SK-N-SH (cell line): ENCODE results near the gene TCF3. TPM values are rescaled to one million over a fixed set of nuclear protein-coding genes. Genes with fewer than 3 reads are reported as not detected.
A peak's percentile ranks its signal among the peaks of the same experiment; 100 is the strongest.

ENCODE experiments used
- ELF1 ChIP-seq: IDR thresholded peaks from 2 replicates; pipeline ENCODE4 v1.4.0; 2012
- FOXJ3 ChIP-seq: sonication (generic); formaldehyde crosslinking; IDR thresholded peaks from 2 replicates; pipeline ENCODE4 v1.5.1; 2020; ENCODE audit warnings: mild to moderate bottlenecking, missing genetic modification reagents
- GABPA ChIP-seq: IDR thresholded peaks from 2 replicates; pipeline ENCODE4 v1.4.0; 2012; ENCODE audit warnings: low read depth, mild to moderate bottlenecking
- MXI1 ChIP-seq: IDR thresholded peaks from 2 replicates; pipeline ENCODE4 v1.6.1; 2012; ENCODE audit warnings: mild to moderate bottlenecking, low read depth, low read length, improper control_type of control experiment
- RXRA ChIP-seq: IDR thresholded peaks from 2 replicates; pipeline ENCODE4 v1.4.0; 2012; ENCODE audit warnings: low read depth, mild to moderate bottlenecking, borderline replicate concordance
- SIN3A ChIP-seq: IDR thresholded peaks from 2 replicates; pipeline ENCODE4 v1.6.1; 2012; ENCODE audit warnings: low read depth, mild to moderate bottlenecking, low read length, moderate library complexity, borderline replicate concordance
- SMC3 ChIP-seq: IDR thresholded peaks from 2 replicates; pipeline ENCODE4 v1.6.1; 2012; ENCODE audit warnings: low read depth, low read length, improper control_type of control experiment
- polyA plus RNA-seq, 3 experiments: library from polyadenylated mRNA; depleted of rRNA; stranded (reverse); fragments of >200 nt; gene quantifications; 2 replicates each; pipeline ENCODE4 v1.2.3, GENCODE V29; 2012
- TF ChIP-seq, protein P1 (sequence below): IDR thresholded peaks from 2 replicates; pipeline ENCODE4 v1.4.0; 2012; ENCODE audit warnings: low read depth, borderline replicate concordance
- TF ChIP-seq, protein P2 (sequence below): IDR thresholded peaks from 2 replicates; pipeline ENCODE4 v1.4.0; 2012; ENCODE audit warnings: low read depth
- TF ChIP-seq, protein P3 (sequence below): fragments of 200-600 bp; sonication (generic); IDR thresholded peaks from 2 replicates; pipeline ENCODE4 v1.6.1; 2017; ENCODE audit warnings: antibody characterized with exemption, mild to moderate bottlenecking, moderate library complexity
- TF ChIP-seq, protein P4 (sequence below): fragments of 150-350 bp; IDR thresholded peaks from 2 replicates; pipeline ENCODE4 v1.6.1; 2017; ENCODE audit warnings: antibody characterized with exemption, low read length, low read depth, borderline replicate concordance
- TF ChIP-seq, protein P5 (sequence below): IDR thresholded peaks from 2 replicates; pipeline ENCODE4 v1.6.1; 2012; ENCODE audit warnings: mild to moderate bottlenecking, low read depth, low read length, moderate library complexity

Gene TCF3
- polyA plus RNA-seq, 1 of the 3 experiments (the other 2 are of a cell fraction), result 104 TPM

DNA sequence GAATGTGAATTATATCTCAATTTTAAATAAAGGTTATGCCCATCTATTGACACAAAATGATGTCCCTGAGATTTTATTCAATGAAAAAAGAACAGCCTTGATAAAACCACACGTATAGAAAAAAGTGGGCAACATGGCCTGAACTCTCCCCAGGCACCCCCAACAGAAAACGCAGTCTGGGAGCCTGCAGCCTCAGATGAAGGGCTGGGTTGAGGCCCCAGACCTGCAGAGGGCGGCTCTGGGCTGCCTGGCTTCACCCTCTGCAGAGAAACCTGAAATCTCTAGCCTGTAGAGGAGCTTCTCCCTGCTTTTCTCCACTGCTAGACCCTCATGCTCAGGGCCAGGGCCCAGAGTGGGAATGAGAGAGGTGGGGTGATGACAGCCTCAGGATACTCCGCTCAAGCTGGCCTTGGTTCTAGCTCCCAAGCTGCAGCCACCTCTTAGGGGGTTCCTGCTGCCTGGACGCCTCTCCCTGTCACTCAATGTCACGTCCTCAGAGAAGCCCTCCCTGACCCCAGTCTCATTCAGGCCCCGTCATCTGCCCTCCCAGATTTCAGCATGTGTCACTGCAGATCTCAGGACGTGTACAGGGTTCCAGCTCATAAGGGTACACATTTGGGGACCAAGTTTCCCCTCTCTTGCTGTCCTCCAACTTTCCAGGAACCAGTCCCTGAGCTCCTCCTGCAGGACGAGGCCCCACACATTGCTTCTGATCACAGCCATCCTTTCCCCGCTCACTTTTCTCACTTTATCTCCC lies 61.6 kb downstream of the TCF3 start (continued):
- TF ChIP-seq, protein P1, sequence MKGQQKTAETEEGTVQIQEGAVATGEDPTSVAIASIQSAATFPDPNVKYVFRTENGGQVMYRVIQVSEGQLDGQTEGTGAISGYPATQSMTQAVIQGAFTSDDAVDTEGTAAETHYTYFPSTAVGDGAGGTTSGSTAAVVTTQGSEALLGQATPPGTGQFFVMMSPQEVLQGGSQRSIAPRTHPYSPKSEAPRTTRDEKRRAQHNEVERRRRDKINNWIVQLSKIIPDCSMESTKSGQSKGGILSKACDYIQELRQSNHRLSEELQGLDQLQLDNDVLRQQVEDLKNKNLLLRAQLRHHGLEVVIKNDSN, result no peak
- TF ChIP-seq SMC3, result peak; percentile 21; the same call in 1 of the 2 replicates
- TF ChIP-seq, protein P2, sequence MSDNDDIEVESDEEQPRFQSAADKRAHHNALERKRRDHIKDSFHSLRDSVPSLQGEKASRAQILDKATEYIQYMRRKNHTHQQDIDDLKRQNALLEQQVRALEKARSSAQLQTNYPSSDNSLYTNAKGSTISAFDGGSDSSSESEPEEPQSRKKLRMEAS, result no peak
- TF ChIP-seq, protein P3, sequence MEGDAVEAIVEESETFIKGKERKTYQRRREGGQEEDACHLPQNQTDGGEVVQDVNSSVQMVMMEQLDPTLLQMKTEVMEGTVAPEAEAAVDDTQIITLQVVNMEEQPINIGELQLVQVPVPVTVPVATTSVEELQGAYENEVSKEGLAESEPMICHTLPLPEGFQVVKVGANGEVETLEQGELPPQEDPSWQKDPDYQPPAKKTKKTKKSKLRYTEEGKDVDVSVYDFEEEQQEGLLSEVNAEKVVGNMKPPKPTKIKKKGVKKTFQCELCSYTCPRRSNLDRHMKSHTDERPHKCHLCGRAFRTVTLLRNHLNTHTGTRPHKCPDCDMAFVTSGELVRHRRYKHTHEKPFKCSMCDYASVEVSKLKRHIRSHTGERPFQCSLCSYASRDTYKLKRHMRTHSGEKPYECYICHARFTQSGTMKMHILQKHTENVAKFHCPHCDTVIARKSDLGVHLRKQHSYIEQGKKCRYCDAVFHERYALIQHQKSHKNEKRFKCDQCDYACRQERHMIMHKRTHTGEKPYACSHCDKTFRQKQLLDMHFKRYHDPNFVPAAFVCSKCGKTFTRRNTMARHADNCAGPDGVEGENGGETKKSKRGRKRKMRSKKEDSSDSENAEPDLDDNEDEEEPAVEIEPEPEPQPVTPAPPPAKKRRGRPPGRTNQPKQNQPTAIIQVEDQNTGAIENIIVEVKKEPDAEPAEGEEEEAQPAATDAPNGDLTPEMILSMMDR, result peak; percentile 36
- TF ChIP-seq RXRA, result no peak
- TF ChIP-seq GABPA, result no peak
- no peak for TF ChIP-seq ELF1
- TF ChIP-seq, protein P4, sequence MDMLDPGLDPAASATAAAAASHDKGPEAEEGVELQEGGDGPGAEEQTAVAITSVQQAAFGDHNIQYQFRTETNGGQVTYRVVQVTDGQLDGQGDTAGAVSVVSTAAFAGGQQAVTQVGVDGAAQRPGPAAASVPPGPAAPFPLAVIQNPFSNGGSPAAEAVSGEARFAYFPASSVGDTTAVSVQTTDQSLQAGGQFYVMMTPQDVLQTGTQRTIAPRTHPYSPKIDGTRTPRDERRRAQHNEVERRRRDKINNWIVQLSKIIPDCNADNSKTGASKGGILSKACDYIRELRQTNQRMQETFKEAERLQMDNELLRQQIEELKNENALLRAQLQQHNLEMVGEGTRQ, result no peak
- no peak for TF ChIP-seq MXI1
- TF ChIP-seq, protein P5, sequence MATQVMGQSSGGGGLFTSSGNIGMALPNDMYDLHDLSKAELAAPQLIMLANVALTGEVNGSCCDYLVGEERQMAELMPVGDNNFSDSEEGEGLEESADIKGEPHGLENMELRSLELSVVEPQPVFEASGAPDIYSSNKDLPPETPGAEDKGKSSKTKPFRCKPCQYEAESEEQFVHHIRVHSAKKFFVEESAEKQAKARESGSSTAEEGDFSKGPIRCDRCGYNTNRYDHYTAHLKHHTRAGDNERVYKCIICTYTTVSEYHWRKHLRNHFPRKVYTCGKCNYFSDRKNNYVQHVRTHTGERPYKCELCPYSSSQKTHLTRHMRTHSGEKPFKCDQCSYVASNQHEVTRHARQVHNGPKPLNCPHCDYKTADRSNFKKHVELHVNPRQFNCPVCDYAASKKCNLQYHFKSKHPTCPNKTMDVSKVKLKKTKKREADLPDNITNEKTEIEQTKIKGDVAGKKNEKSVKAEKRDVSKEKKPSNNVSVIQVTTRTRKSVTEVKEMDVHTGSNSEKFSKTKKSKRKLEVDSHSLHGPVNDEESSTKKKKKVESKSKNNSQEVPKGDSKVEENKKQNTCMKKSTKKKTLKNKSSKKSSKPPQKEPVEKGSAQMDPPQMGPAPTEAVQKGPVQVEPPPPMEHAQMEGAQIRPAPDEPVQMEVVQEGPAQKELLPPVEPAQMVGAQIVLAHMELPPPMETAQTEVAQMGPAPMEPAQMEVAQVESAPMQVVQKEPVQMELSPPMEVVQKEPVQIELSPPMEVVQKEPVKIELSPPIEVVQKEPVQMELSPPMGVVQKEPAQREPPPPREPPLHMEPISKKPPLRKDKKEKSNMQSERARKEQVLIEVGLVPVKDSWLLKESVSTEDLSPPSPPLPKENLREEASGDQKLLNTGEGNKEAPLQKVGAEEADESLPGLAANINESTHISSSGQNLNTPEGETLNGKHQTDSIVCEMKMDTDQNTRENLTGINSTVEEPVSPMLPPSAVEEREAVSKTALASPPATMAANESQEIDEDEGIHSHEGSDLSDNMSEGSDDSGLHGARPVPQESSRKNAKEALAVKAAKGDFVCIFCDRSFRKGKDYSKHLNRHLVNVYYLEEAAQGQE, result no peak
- TF ChIP-seq SIN3A, result peak; percentile 12; the same call in 1 of the 2 replicates
- TF ChIP-seq FOXJ3, result no peak
- TF ChIP-seq, all 33 proteins: peak for 6
